Ammon's horn (tissue), 1 donor: ENCODE results near the gene ENDOV.

Source experiments
- DNase-seq: peaks from one replicate; pipeline ENCODE4 v3.0.0-alpha.2; 2016; ENCODE audit warnings: low spot score

ENDOV gene

DNA sequence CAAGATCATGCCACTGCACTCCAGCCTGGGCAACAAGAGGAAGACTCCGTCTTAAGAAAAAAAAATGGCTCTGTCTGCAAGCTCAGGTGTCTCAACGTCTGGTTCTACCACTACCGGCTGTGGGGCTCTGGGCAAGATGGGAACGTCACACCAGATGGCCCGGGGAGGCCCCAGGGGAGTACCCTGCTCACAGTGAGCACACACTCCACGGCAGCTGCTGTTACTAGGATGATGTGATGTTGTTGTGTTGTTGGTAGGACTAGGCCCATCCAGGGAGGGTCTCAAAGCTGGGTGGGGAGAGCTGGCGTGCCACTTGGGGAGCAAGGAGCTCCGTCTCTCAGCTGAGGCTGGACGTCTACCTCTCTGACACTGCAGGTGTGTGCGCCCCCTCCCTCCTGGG lies 70.9 kb downstream of the ENDOV start:
- DNase-seq, result no peak

DNA sequence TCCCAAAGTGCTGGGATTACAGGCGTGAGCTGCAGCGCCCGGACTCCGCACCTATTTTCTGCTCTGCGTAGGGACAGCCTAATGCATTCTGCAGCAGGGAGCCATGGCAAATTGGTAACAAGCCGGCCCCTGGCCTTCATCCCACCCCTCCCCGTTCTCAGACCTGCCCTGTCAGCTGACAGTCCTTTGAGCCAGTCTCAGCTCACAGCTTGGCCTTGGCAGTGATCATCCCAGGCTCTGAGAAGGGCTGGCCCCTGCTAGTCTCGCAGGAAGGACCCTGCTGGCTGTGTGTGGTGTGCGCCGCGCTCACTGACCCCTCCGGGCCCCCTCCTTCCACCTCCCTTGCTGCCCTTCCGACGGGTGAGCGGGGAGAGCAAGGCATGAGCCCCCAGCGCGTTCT lies 71.7 kb downstream of the ENDOV start:
- no peak for DNase-seq

DNA sequence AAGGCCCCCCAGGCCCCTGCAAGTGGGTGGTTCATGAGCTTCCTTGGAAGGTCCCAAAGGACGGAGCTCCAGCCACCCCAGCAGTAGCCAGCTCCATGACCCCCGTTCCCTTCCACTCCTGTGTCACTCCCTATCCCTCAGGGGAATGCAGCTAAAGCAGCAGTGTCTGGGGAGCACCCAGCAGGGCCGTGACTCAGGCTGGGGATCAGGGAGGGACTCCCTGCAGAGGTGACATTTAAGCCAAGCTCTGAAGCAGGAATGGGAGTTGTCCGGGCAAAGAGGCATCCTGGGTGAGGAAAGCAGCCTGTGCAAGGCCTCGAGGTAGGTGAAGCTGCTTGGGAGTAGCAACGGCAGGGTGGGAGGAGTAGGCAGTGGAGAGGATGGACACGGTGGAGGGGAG lies 72.5 kb downstream of the ENDOV start:
- no peak for DNase-seq
